ENCODE measurements around the gene CAT. TPM values are rescaled to one million over a fixed set of nuclear protein-coding genes. Genes with fewer than 3 reads are reported as not detected.
A peak's percentile ranks its signal among the peaks of the same experiment; 100 is the strongest.

The CAT gene
- total RNA-seq, 2 experiments from 2014 or later, result 29.6 to 31.4 TPM

- H3K4me1 Mint-ChIP-seq (ENCODE audit: low read depth), result peaks cover 25% of the 10 kb centered on the region
- H3K27ac Mint-ChIP-seq, result no peak overlapping the region
- ChIA-PET POLR2A (no interaction called here), CTCF (interaction anchor here (0.8 to 2.5 kb wide), 2 partner anchors 21 to 89 kb away, joined by 3 to 8 read pairs; partner anchors contain the start of gene ABTB2)
- intact Hi-C loops (cut with micrococcal nuclease), result no loop called here
- H3K4me3 Mint-ChIP-seq, result no peak overlapping the region
- no peaks in the 10 kb centered on the region for H3K27me3 Mint-ChIP-seq
- no peak for DNase-seq
- H3K9me3 Mint-ChIP-seq, result no peaks in the 10 kb centered on the region
- peaks cover 11% of the 10 kb centered on the region for H3K36me3 Mint-ChIP-seq
These were observed 8.3 kb downstream of the CAT start for GRCh38 chr11:34447044-34447443.

- POLR2A ChIA-PET, result interaction anchor here (1.8 kb wide), 1 partner anchor 9 kb away, joined by 10 read pairs; the partner anchor contains the start of gene CAT
- Mint-ChIP-seq H3K27ac (peak overlapping the region; percentile 24), H3K9me3 (no peaks in the 10 kb centered on the region), H3K4me1 (ENCODE audit: low read depth) (peaks cover 25% of the 10 kb centered on the region), H3K4me3 (no peak overlapping the region), H3K27me3 (no peaks in the 10 kb centered on the region), H3K36me3 (peaks cover 17% of the 10 kb centered on the region)
- DNase-seq, result no peak
- intact Hi-C loops (cut with micrococcal nuclease), result no loop called here
- CTCF ChIA-PET, result interaction anchor here (2.5 kb wide), 1 partner anchor 19 kb away, joined by 8 read pairs; no protein-coding TSS in a partner anchor
These were observed 9.7 kb downstream of the CAT start for GRCh38 chr11:34448223-34448994.

GRCh38 chr11:34449013-34449412 lies 10.3 kb downstream of the CAT start:
- DNase-seq, result peak; percentile 40
- intact Hi-C loops (cut with micrococcal nuclease), result no loop called here
- peaks cover 23% of the 10 kb centered on the region for H3K36me3 Mint-ChIP-seq
- no peak overlapping the region for H3K4me3 Mint-ChIP-seq
- ChIA-PET POLR2A (interaction anchor here (1.8 kb wide), 1 partner anchor 10 kb away, joined by 10 read pairs; the partner anchor contains the start of gene CAT), CTCF (interaction anchor here (2.5 kb wide), 1 partner anchor 19 kb away, joined by 8 read pairs; no protein-coding TSS in a partner anchor)
- H3K27ac Mint-ChIP-seq, result peak overlapping the region; percentile 24
- H3K4me1 Mint-ChIP-seq (ENCODE audit: low read depth), result peaks cover 22% of the 10 kb centered on the region
- no peaks in the 10 kb centered on the region for H3K9me3 Mint-ChIP-seq
- H3K27me3 Mint-ChIP-seq, result no peaks in the 10 kb centered on the region

GRCh38 chr11:34451053-34451452 lies 12.3 kb downstream of the CAT start:
- DNase-seq, result no peak
- Mint-ChIP-seq H3K4me3 (no peak overlapping the region), H3K36me3 (peaks cover 27% of the 10 kb centered on the region), H3K4me1 (ENCODE audit: low read depth) (peaks cover 19% of the 10 kb centered on the region), H3K27me3 (no peaks in the 10 kb centered on the region), H3K9me3 (no peaks in the 10 kb centered on the region), H3K27ac (no peak overlapping the region)
- ChIA-PET POLR2A (no interaction called here), CTCF (no interaction called here)
- intact Hi-C loops (cut with micrococcal nuclease), result no loop called here

GRCh38 chr11:34454308-34455032 lies 15.7 kb downstream of the CAT start:
- intact Hi-C loops (cut with micrococcal nuclease), result no loop called here
- Mint-ChIP-seq H3K27ac (no peak overlapping the region), H3K9me3 (no peaks in the 10 kb centered on the region), H3K4me3 (no peak overlapping the region), H3K36me3 (peaks cover 40% of the 10 kb centered on the region), H3K27me3 (no peaks in the 10 kb centered on the region), H3K4me1 (ENCODE audit: low read depth) (no peaks in the 10 kb centered on the region)
- ChIA-PET POLR2A (no interaction called here), CTCF (interaction anchor here (1.2 kb wide), 1 partner anchor 13 kb away, joined by 3 read pairs; no protein-coding TSS in a partner anchor)
- no peak for DNase-seq

GRCh38 chr11:34457607-34458006 lies 18.9 kb downstream of the CAT start:
- H3K4me1 Mint-ChIP-seq (ENCODE audit: low read depth), result no peaks in the 10 kb centered on the region
- no peak for DNase-seq
- POLR2A ChIA-PET, result no interaction called here
- no peak overlapping the region for H3K4me3 Mint-ChIP-seq
- intact Hi-C loops (cut with micrococcal nuclease), result no loop called here
- H3K27ac Mint-ChIP-seq, result no peak overlapping the region
- no peaks in the 10 kb centered on the region for H3K27me3 Mint-ChIP-seq
- H3K9me3 Mint-ChIP-seq, result no peaks in the 10 kb centered on the region
- H3K36me3 Mint-ChIP-seq, result peaks cover 34% of the 10 kb centered on the region
- CTCF ChIA-PET, result no interaction called here

- H3K4me3 Mint-ChIP-seq, result no peak overlapping the region
- CTCF ChIA-PET, result interaction anchor here (1.8 kb wide), 1 partner anchor 10 kb away, joined by 12 read pairs; no protein-coding TSS in a partner anchor
- no peak for DNase-seq
- H3K36me3 Mint-ChIP-seq, result peaks cover 32% of the 10 kb centered on the region
- H3K27me3 Mint-ChIP-seq, result no peaks in the 10 kb centered on the region
- H3K4me1 Mint-ChIP-seq (ENCODE audit: low read depth), result no peaks in the 10 kb centered on the region
- POLR2A ChIA-PET, result no interaction called here
- H3K27ac Mint-ChIP-seq, result no peak overlapping the region
- no peaks in the 10 kb centered on the region for H3K9me3 Mint-ChIP-seq
- intact Hi-C loops (cut with micrococcal nuclease), result no loop called here
These were observed 19.8 kb downstream of the CAT start for GRCh38 chr11:34458525-34458924.

- POLR2A ChIA-PET, result no interaction called here
These were observed 20.9 kb downstream of the CAT start for GRCh38 chr11:34459507-34460162.

GRCh38 chr11:34460278-34460677 lies 21.5 kb downstream of the CAT start:
- intact Hi-C loops (cut with micrococcal nuclease), result no loop called here
- Mint-ChIP-seq H3K4me3 (no peak overlapping the region), H3K9me3 (no peaks in the 10 kb centered on the region), H3K4me1 (ENCODE audit: low read depth) (peaks cover 7% of the 10 kb centered on the region), H3K27me3 (no peaks in the 10 kb centered on the region), H3K36me3 (peaks cover 36% of the 10 kb centered on the region), H3K27ac (no peak overlapping the region)
- DNase-seq, result no peak
- CTCF ChIA-PET, result interaction anchor here (1.8 kb wide), 1 partner anchor 8 kb away, joined by 12 read pairs; no protein-coding TSS in a partner anchor
- POLR2A ChIA-PET, result no interaction called here

More at GRCh38 chr11:34459507-34460162, 20.9 kb downstream of the CAT start:
- Mint-ChIP-seq H3K27ac (no peak overlapping the region), H3K27me3 (no peaks in the 10 kb centered on the region), H3K4me1 (ENCODE audit: low read depth) (peaks cover 4% of the 10 kb centered on the region), H3K36me3 (peaks cover 36% of the 10 kb centered on the region), H3K9me3 (no peaks in the 10 kb centered on the region), H3K4me3 (no peak overlapping the region)
- CTCF ChIA-PET, result interaction anchor here (1.8 kb wide), 1 partner anchor 8 kb away, joined by 12 read pairs; no protein-coding TSS in a partner anchor
- intact Hi-C loops (cut with micrococcal nuclease), result no loop called here
- no peak for DNase-seq

- no peak overlapping the region for H3K27ac Mint-ChIP-seq
- ChIA-PET CTCF (no interaction called here), POLR2A (no interaction called here)
- peaks cover 43% of the 10 kb centered on the region for H3K36me3 Mint-ChIP-seq
- H3K4me1 Mint-ChIP-seq (ENCODE audit: low read depth), result peaks cover 7% of the 10 kb centered on the region
- no peaks in the 10 kb centered on the region for H3K27me3 Mint-ChIP-seq
- intact Hi-C loops (cut with micrococcal nuclease), result no loop called here
- H3K9me3 Mint-ChIP-seq, result peaks cover 4% of the 10 kb centered on the region
- H3K4me3 Mint-ChIP-seq, result no peak overlapping the region
- DNase-seq, result no peak
These were observed 22.5 kb downstream of the CAT start for GRCh38 chr11:34461215-34461614.

GRCh38 chr11:34464591-34465051 lies 25.9 kb downstream of the CAT start:
- H3K4me3 Mint-ChIP-seq, result no peak overlapping the region
- POLR2A ChIA-PET, result no interaction called here

More at GRCh38 chr11:34464591-34465051, 25.9 kb downstream of the CAT start:
- Mint-ChIP-seq H3K9me3 (peaks cover 11% of the 10 kb centered on the region), H3K36me3 (peaks cover 38% of the 10 kb centered on the region), H3K27ac (no peak overlapping the region), H3K27me3 (no peaks in the 10 kb centered on the region), H3K4me1 (ENCODE audit: low read depth) (peaks cover 7% of the 10 kb centered on the region)
- CTCF ChIA-PET, result interaction anchor here (0.7 to 2.5 kb wide), 5 partner anchors 9 to 1008 kb away, joined by 3 to 10 read pairs (median 4); no protein-coding TSS in a partner anchor
- intact Hi-C loops (cut with micrococcal nuclease), result no loop called here
- no peak for DNase-seq
